Neuron (in vitro differentiated cells): ENCODE results near the gene AP2A2.

Source experiments
- H2AFZ ChIP-seq: one replicate; pipeline ENCODE4 v1.6.1; 2013; ENCODE audit warnings: low read depth, mild to moderate bottlenecking, inconsistent platforms, low read length, moderate library complexity
- H3K27me3 ChIP-seq: one replicate; pipeline ENCODE4 v1.6.1; 2013; ENCODE audit warnings: low read length; ENCODE audit not compliant: insufficient read depth
- H3K36me3 ChIP-seq: one replicate; pipeline ENCODE4 v1.6.1; 2013; ENCODE audit warnings: low read length; ENCODE audit not compliant: insufficient read depth
- H3K4me1 ChIP-seq: one replicate; pipeline ENCODE4 v1.6.1; 2013; ENCODE audit warnings: low read length; ENCODE audit not compliant: insufficient read depth
- H3K4me3 ChIP-seq: 2 replicates; pipeline ENCODE4 v1.5.1; 2013; ENCODE audit warnings: mild to moderate bottlenecking, low read length, moderate library complexity
- H3K9me3 ChIP-seq: one replicate; pipeline ENCODE4 v1.6.1; 2013; ENCODE audit warnings: low read length

The AP2A2 gene

DNA sequence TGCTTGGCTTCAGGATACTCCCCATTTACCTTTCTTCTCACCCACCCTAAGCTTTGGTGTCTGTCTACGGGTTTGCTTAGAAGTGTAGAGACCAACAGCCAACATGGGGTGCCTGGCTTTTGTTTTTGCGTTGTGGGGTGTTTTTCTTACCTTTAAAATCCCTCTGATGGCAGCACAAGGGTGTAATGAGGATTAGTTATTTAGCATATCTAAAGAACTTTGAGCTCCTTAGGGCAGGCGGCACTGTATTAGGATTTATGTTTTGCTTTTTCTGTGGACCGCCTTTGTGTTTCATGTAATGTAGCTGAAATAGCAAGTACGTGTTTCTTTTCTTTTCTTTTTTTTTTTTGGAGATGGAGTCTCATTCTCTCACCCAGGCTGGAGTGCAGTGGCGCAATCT, 8.9 kb downstream of the AP2A2 start:
- Histone ChIP-seq H3K4me1 (peaks cover 17% of the 10 kb centered on the region), H3K36me3 (peaks cover 4% of the 10 kb centered on the region), H2AFZ (no peak overlapping the region), H3K9me3 (no peaks in the 10 kb centered on the region), H3K4me3 (no peak overlapping the region), H3K27me3 (no peaks in the 10 kb centered on the region)

- Histone ChIP-seq H3K4me3 (no peak overlapping the region), H2AFZ (no peak overlapping the region), H3K27me3 (no peaks in the 10 kb centered on the region), H3K4me1 (peaks cover 25% of the 10 kb centered on the region), H3K36me3 (peaks cover 4% of the 10 kb centered on the region), H3K9me3 (no peaks in the 10 kb centered on the region)
Observed at GRCh38 chr11:936199-936598, 10.5 kb downstream of the AP2A2 start.

- Histone ChIP-seq H2AFZ (no peak overlapping the region), H3K4me1 (peaks cover 26% of the 10 kb centered on the region), H3K9me3 (no peaks in the 10 kb centered on the region), H3K4me3 (no peak overlapping the region), H3K27me3 (no peaks in the 10 kb centered on the region), H3K36me3 (peaks cover 4% of the 10 kb centered on the region)
Observed at GRCh38 chr11:937841-938261, 12.2 kb downstream of the AP2A2 start.

DNA sequence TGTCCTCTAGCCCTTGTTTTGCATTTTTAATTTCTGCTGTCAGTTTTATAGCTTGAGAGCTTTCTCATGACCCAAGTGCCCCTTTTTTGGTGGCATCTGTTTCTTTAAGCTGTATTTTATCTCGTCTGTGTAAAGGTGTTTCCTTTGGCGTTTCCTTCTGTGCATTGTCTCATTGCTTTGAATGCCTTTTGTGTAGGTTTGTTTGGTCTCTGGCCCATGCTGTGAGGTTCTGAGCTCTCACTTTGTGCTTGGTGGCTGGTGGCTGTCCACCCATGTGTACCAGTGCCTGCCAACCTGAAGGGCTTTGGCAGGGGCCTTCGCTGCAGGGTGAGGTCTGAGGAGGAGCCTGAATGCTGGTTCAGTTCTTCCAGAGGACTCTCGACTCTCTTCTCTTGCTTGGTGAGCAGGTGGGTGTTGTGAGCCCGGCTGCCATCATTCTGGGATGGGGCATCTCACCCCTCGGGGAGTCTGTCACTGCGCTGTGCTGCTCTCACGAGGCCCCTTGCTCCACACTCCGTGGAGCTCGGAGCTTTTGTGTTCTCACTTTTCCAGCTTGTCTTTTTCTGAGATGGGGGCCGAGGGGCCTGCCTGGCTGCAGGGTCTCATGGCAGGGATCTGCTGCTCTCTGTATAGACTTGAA, 14.9 kb downstream of the AP2A2 start:
- Histone ChIP-seq H3K27me3 (no peaks in the 10 kb centered on the region), H2AFZ (no peak overlapping the region), H3K4me3 (no peak overlapping the region), H3K36me3 (peaks cover 4% of the 10 kb centered on the region), H3K9me3 (no peaks in the 10 kb centered on the region), H3K4me1 (peaks cover 50% of the 10 kb centered on the region)

DNA sequence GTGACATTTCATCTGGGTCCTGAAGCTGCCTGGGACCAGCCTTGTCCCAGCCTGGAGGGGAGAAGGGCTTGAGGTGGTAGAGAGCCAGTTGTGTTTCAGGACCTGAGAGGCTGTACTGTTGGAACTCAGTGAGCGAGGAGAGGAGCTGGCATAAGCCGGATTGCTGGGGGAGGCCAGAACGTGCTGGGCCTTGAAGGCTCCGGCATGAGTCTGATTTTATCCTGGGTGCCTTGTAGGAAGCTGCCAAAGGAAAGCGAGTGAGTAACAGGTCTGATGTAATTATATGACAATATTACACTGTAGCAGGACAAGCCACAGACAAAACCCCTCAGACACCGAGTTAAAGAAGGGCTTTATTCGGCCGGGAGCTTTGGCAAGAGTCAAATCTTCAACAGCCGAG, 17.2 kb downstream of the AP2A2 start:
- H3K4me3 ChIP-seq = no peak overlapping the region

GRCh38 chr11:944711-945470, 19.2 kb downstream of the AP2A2 start:
- Histone ChIP-seq H3K36me3 (no peaks in the 10 kb centered on the region), H3K4me3 (no peak overlapping the region), H3K4me1 (peaks cover 62% of the 10 kb centered on the region), H3K9me3 (peaks cover 2% of the 10 kb centered on the region), H2AFZ (no peak overlapping the region), H3K27me3 (no peaks in the 10 kb centered on the region)

More for the DNA sequence above, 17.2 kb downstream of the AP2A2 start:
- peaks cover 2% of the 10 kb centered on the region for H3K36me3 ChIP-seq
- H3K27me3 ChIP-seq = no peaks in the 10 kb centered on the region
- peaks cover 64% of the 10 kb centered on the region for H3K4me1 ChIP-seq
- no peak overlapping the region for H2AFZ ChIP-seq
- no peaks in the 10 kb centered on the region for H3K9me3 ChIP-seq

- Histone ChIP-seq H2AFZ (no peak overlapping the region), H3K4me1 (peaks cover 51% of the 10 kb centered on the region), H3K9me3 (peaks cover 6% of the 10 kb centered on the region), H3K4me3 (peak overlapping the region; percentile 1), H3K36me3 (no peaks in the 10 kb centered on the region), H3K27me3 (no peaks in the 10 kb centered on the region)
Observed at GRCh38 chr11:945986-946385, 20.3 kb downstream of the AP2A2 start.

DNA sequence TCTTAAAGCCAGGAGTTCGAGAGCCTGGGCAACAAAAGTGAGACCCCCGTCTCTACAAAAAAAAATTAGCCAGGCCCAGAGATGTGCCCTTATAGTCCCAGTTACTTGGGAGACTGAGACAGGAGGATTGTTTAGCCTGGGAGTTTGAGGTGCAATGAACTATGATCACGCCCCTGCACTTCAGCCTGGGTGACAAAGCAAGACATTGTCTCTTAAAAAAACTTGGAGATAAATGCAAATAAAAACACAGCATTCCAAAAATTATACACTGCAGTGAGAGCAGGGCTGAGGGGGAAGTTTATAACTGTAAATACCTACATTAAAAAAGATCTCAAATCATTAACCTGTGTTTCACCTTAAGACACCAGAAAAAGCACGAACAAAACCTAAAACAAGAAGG, 22.1 kb downstream of the AP2A2 start:
- Histone ChIP-seq H3K36me3 (no peaks in the 10 kb centered on the region), H3K9me3 (peaks cover 6% of the 10 kb centered on the region), H3K4me1 (peaks cover 55% of the 10 kb centered on the region), H2AFZ (no peak overlapping the region), H3K4me3 (no peak overlapping the region), H3K27me3 (no peaks in the 10 kb centered on the region)

DNA sequence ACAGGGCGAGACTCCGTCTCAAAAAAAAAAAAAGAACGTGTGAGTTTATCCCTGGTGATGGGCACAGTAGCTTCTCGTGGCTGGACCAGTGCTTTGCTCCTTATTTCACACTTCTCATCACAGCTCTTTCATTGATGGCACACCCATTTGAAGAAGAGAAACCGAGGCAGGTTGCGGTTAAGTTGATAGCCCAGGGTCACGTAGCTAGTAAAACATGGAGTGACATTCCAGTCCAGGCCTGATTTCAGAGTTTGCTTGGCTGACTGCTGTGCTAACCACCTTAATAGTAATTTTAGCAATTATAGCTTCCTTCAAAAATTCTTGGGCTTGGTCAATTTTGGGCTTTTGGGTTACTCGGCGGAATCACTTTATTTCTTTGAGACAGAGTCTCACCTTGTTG, 25.8 kb downstream of the AP2A2 start:
- Histone ChIP-seq H3K27me3 (no peaks in the 10 kb centered on the region), H2AFZ (no peak overlapping the region), H3K9me3 (peaks cover 6% of the 10 kb centered on the region), H3K4me1 (peaks cover 41% of the 10 kb centered on the region), H3K36me3 (no peaks in the 10 kb centered on the region), H3K4me3 (no peak overlapping the region)

- no peak overlapping the region for H2AFZ ChIP-seq
- H3K9me3 ChIP-seq = peaks cover 6% of the 10 kb centered on the region
- H3K4me1 ChIP-seq = peaks cover 47% of the 10 kb centered on the region
- H3K4me3 ChIP-seq = no peak overlapping the region
- H3K36me3 ChIP-seq = no peaks in the 10 kb centered on the region
- no peaks in the 10 kb centered on the region for H3K27me3 ChIP-seq
Observed at GRCh38 chr11:952406-953385, 27.0 kb downstream of the AP2A2 start.

DNA sequence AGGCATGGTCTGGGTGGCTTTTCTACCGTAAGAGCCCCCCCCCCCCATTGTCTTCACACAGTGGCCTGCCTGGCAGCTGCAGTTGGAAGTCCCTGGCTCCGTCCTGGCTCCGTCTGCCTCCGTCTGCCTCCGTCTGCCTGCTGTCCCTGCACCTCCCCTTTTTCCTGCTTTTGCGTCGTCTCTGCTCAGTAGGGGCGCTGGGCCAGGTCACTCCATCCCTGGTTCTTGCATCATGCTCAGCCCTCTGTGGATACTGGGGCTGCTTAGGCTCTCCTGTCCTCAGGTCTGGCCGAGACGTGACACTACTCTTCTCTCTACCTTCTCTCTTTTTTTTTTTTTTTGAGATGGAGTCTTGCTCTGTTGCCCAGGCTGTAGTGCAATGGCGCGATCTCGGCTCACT, 27.8 kb downstream of the AP2A2 start:
- Histone ChIP-seq H3K4me1 (peaks cover 50% of the 10 kb centered on the region), H3K9me3 (peaks cover 6% of the 10 kb centered on the region), H2AFZ (no peak overlapping the region), H3K27me3 (no peaks in the 10 kb centered on the region), H3K4me3 (no peak overlapping the region), H3K36me3 (no peaks in the 10 kb centered on the region)

DNA sequence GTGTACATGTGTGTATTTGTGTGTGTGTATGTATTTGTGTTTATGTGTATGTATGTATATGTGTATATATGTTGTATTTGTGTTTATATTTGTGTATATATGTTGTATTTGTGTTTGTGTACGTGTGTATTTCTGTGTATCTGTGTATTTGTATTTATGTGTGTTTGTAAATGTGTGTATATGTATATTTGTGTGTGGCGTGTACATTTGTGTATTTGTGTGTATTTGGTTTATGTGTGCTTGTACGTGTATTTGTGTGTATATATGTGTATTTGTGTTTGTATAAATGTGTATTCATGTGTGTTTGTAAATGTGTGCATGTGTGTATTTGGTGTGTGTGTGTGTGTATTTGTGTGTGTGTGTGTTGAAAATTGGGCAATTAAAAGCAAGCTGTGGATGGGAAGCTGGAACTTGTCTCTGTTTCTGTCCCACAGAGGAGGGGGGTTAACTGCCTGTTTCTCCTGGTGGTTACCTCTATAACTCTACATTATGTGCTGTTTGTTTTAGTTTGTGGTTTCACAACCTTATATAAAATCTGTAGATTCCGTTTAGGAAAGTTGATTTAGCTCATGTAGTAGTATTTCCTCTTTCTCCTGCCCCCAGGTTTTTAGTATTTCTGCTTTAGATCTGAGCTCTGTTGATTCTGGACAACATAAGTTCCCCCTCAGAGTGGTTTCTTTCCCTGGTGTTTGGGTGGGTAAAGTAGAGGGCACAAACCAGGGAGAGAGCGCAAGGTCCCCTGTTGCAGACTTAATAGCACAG, 28.9 kb downstream of the AP2A2 start:
- Histone ChIP-seq H3K27me3 (no peaks in the 10 kb centered on the region), H3K4me1 (peaks cover 50% of the 10 kb centered on the region), H2AFZ (no peak overlapping the region), H3K36me3 (peaks cover 1% of the 10 kb centered on the region), H3K9me3 (peaks cover 6% of the 10 kb centered on the region), H3K4me3 (no peak overlapping the region)
